T follicular helper cell (primary cell): ENCODE results near the gene ZSCAN1.
A peak's percentile ranks its signal among the peaks of the same experiment; 100 is the strongest.
"Not testable (repeated sequence)": the region's sequence is repeated elsewhere in the genome, so short reads cannot be mapped to it uniquely, and the experiment has no call there.

Experiments used
- DNase-seq: peaks from one replicate; pipeline ENCODE4 v3.0.0-alpha.2; 2020; ENCODE audit warnings: low read depth
- total RNA-seq, 2 experiments: gene quantifications; one replicate each; lab custom pipeline; 2026; lab: John Stamatoyannopoulos, UW

ZSCAN1 gene, protein sequence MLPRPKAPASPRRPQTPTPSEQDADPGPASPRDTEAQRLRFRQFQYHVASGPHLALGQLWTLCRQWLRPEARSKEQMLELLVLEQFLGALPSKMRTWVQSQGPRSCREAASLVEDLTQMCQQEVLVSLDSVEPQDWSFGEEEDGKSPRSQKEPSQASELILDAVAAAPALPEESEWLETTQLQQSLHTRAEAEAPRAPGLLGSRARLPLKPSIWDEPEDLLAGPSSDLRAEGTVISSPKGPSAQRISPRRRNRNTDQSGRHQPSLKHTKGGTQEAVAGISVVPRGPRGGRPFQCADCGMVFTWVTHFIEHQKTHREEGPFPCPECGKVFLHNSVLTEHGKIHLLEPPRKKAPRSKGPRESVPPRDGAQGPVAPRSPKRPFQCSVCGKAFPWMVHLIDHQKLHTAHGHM
- 0 reads per million in 2 experiments for total RNA-seq

- no peak for DNase-seq
Observed at GRCh38 chr19:58033741-58034476, at the start of gene ZSCAN1. Gene ZSCAN1, plus strand, starts transcription at chr19:58034025. Its CDS starts 3,812 bp downstream, at chr19:58037837.

GRCh38 chr19:57992841-57993240 is 41.0 kb upstream of the ZSCAN1 start:
- no peak for DNase-seq

DNA sequence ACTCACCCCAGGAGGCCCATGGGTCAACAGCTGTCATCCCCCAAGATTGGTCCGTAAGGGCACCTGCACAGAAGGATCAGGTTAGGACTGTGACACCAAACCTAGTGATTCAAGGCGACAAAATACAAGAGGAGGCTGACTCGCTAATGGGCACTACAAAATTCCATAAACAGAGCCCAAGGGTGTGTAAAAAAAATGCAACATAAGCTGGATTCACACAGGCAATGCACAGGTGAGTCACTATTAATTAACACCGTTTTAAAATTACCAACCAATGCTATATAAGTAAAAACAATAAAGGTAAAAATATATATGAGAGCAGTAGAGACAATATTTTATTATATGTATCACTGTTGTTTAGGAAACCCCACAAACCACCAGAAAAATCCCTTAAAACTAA is 33.1 kb upstream of the ZSCAN1 start:
- DNase-seq: no peak

GRCh38 chr19:58001895-58002369 is 31.9 kb upstream of the ZSCAN1 start:
- no peak for DNase-seq

DNA sequence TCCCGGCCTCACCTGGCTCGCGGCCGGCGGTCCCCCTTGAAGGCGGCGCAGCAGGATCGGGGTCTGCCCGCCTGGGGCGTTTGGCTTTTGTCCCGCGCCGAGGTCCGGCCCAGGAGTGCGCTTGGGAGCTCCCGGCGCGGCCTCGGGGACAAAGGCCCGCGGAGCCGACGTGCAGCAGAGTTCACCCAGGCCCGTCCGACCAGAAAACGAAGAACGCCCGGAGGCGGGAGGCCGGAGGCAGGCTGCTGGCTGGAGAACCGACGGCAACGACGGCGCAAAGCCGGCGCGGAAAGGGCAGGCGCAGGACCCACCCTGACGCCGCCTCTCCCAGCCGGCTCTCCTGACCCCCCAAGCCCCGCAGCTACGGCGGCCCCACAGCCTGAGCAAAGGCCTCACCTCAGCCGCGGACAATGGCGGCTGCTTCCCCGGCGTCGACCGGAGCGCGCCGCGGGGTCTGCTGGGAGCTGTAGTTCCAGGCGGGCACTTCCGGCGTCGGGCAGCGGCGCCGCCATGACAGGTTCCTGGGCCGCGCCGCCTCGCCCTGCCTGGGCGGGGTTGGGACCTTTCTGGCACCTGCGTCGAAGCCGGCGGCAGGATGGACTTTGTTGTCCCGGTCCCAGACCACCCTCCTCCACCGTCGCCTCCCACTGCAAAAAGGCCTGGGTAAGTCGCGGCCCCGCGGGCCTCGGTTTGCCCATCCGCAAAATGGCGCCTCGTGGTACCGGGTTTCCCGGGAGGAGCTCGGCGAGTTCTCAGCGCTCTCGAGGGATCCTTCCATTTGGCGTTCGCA is 31.2 kb upstream of the ZSCAN1 start, which contains the start of gene ZNF606:
Gene ZNF606, minus strand, starts transcription at position 437 of the 790 bp plus-strand sequence. CDS start 1,501 bp downstream, outside the sequence.
- DNase-seq: peak; percentile 78

GRCh38 chr19:58003174-58003828 is 30.5 kb upstream of the ZSCAN1 start:
- no peak for DNase-seq

- DNase-seq: no peak
Observed at GRCh38 chr19:58007285-58007684, 26.5 kb upstream of the ZSCAN1 start.

DNA sequence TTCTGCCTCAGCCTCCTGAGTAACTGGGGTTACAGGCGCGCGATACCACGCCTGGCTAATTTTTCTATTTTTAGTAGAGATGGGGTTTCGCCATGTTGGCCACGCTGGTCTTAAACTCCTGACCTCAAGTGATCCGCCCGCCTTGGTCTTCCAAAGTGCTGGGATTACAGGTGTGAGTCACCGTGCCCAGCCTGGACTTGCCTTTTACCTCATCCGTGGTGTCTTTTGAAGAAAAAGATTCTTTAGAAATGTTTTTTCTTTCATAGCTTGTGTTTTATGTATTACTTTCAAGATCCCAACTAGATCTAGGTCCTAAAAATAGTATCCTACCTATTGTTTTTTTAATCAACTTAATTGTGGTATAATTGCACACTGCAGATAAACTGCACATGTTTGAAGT is 24.9 kb upstream of the ZSCAN1 start:
- DNase-seq: not testable (repeated sequence)

DNA sequence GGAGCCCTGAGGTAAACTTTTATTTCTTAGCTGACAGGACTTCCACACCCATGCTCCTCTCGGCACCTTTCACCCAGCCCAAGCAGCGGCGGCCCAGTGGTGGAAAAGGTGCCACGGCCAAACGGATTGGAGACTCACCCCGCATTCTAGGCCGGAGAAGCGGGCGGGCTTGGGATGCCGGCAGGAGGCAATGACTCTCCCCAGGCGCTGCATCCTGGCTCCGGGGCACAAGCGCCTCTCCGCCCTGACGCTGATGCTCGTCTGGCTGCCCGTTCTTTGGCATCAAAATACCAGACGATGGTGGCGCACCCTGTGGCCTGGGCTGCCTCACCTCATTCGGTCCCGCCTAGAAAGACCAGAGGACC is 24.5 kb upstream of the ZSCAN1 start:
- DNase-seq: no peak

DNA sequence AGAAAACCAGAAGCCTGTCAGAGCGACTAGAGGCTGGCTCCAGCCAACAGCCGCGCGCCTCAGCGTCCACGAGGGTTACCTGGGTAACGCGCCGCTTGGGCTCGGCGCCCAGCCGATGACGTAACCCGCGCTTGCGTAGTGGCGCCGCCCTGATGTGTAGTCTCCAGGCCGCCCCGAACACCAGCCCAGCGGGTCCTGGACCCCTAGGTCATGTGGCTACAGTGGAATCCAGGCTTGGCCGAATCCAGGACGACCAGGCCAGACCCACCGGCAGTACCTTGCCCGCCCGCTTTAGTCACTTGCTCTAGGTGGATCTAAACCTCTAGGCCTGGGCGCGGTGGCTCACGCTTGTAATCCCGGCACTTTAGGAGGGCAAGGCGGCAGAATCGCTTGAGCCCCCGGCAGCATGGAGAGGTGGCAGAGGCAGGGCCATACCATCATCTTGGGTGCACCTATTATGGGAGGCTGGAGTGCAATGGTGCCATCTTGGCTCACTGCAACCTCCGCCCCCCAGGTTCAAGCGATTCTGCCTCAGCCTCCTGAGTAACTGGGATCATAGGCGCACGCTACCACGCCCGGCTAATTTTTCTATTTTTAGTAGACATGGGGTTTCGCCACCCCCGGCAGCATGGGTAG is 24.0 kb upstream of the ZSCAN1 start:
- DNase-seq: peak; percentile 34

- no peak for DNase-seq
Observed at GRCh38 chr19:58010507-58010906, 23.3 kb upstream of the ZSCAN1 start.

DNA sequence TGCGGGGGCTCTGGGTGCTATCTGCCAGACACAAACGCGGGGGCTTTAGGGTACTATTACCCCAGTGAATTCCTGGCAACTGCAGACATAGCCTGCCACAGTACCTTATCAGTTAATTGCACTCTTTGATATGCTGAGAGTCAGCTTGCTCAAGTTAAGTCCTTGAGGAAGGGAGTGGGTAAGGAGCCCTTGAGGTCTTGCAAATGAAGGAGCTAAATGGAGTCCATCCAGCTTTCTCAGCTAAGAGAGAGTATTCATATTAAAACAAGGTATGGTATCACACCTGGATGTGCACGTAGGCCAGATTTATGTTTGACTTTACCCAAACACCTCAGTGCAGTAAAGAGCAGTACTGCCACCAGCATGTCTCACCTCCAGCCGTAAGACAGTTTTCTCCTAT is 19.7 kb upstream of the ZSCAN1 start:
- DNase-seq: no peak

DNA sequence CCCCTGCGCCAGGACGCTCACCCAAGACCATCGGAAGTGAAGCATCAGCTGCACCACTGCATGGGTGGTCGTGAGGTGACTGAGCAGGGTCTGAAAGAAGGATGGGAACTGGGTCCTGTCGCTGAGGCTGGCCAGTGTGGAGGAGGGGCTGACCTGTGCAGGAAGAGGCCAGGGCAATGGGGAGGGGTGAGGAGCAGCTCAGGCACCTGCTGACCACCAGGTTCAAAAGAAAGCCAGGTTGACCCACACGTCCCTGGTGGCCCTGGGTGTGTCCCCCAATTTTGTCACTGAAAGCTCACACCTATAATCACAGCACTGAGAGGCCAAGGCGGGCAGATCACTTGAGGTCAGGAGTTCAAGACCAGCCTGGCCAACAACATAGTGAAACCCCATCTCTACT is 13.7 kb upstream of the ZSCAN1 start:
- no peak for DNase-seq

- peak; percentile 15 for DNase-seq
Observed at GRCh38 chr19:58021541-58022282, 12.1 kb upstream of the ZSCAN1 start.

DNA sequence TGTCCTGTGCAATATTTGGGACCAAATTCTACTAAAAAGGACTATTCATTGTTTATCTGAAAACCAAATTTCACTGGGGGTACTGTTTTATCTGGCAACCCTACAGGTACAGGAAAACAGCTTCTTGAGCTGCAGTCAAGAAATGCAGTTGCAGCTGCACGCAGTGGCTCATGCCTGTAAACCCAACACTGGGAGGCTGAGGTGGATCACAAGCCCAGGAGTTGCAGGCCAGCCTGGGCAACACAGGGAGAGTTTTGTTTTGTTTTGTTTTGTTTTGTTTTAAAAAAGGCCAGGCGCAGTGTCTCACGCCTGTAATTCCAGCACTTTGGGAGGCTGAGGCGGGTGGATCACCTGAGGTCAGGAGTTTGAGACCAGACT is 11.6 kb upstream of the ZSCAN1 start:
- DNase-seq: no peak

GRCh38 chr19:58024661-58025060 is 9.2 kb upstream of the ZSCAN1 start:
- DNase-seq: no peak

GRCh38 chr19:58034477-58034793 is 610 bp downstream of the ZSCAN1 start:
- no peak for DNase-seq

GRCh38 chr19:58035863-58036262 is 2.0 kb downstream of the ZSCAN1 start:
- DNase-seq: no peak

- no peak for DNase-seq
Observed at GRCh38 chr19:58037927-58038687, 4.3 kb downstream of the ZSCAN1 start.

- DNase-seq: no peak
Observed at GRCh38 chr19:58038688-58039204, 4.9 kb downstream of the ZSCAN1 start.
